Thyroid gland (tissue), 4 donors: ENCODE data around the gene PKD1.
"Not testable (repeated sequence)": the region's sequence is repeated elsewhere in the genome, so short reads cannot be mapped to it uniquely, and the experiment has no call there.

Experiments
- POLR2A ChIP-seq, 2 donors: fragments of 450-650 bp; IDR thresholded peaks; one replicate each; pipeline ENCODE4 v1.6.1; 2017; ENCODE audit warnings: antibody characterized with exemption in 2 of 2, mild to moderate bottlenecking in 2 of 2, moderate library complexity in 1 of 2
- TF ChIP-seq, protein P1 (sequence below), 6 experiments: fragments of 200-600 bp in 3 of 6; fragments of 450-650 bp in 3 of 6; sonication (generic) in 3 of 6; IDR thresholded peaks; one replicate each; pipeline ENCODE4 v1.5.1; 2016 to 2019; ENCODE audit warnings: antibody characterized with exemption in 6 of 6, mild to moderate bottlenecking in 2 of 6, inconsistent platforms in 1 of 6, moderate library complexity in 1 of 6

DNA sequence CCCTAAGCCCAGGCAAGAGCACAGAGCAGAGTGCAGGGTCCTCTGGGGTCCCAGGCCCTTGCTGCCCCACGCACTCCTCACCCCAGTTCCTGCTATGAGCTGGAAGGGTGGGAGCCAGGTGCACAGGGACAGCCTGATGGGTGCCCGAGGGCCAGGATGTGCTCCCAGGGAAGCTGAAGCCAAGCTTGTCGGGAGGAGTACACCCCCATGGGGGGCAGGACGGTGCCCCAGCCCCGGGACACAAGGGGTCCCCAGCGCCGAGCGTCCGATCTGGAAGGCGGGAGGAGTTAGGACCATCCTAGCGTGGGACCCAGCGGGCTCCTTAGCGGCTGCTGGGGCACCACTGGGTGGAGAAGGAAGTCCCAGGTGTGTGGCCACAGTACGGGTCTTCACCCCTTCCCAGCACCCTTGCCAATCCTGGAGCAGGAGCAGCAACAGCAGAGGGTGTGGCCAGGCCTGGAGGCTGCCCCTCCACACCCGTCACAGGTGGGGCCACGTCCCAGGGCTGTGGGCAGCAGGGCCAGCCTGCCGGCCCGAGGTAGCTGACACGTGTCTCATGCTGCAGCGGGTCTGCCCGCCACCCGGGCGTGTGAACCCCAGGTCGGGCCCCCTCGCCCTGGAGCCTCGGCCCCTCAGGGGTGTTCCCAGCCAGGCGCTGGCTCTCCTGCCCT, 11.9 kb downstream of the PKD1 start:
- TF ChIP-seq, protein P1, sequence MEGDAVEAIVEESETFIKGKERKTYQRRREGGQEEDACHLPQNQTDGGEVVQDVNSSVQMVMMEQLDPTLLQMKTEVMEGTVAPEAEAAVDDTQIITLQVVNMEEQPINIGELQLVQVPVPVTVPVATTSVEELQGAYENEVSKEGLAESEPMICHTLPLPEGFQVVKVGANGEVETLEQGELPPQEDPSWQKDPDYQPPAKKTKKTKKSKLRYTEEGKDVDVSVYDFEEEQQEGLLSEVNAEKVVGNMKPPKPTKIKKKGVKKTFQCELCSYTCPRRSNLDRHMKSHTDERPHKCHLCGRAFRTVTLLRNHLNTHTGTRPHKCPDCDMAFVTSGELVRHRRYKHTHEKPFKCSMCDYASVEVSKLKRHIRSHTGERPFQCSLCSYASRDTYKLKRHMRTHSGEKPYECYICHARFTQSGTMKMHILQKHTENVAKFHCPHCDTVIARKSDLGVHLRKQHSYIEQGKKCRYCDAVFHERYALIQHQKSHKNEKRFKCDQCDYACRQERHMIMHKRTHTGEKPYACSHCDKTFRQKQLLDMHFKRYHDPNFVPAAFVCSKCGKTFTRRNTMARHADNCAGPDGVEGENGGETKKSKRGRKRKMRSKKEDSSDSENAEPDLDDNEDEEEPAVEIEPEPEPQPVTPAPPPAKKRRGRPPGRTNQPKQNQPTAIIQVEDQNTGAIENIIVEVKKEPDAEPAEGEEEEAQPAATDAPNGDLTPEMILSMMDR (IDR thresholded peaks at IDR 0.05), result not testable (repeated sequence)
- not testable (repeated sequence) for TF ChIP-seq POLR2A (IDR thresholded peaks at IDR 0.05)
